ENCODE results near the gene TRAPPC2B.

TRAPPC2B gene

GRCh38 chr19:57362997-57363687 is at the start of gene TRAPPC2B, which contains the start of gene ZNF547:
Gene TRAPPC2B, plus strand, starts transcription at chr19:57363551. Its CDS starts 1,283 bp downstream, at chr19:57364834.
Gene ZNF547, plus strand, starts transcription at chr19:57363551. Its CDS starts 5,005 bp downstream, at chr19:57368556.
- DNase-seq, result peak; percentile 97

GRCh38 chr19:57314146-57314545 is 49.2 kb upstream of the TRAPPC2B start:
- DNase-seq, result no peak

GRCh38 chr19:57317503-57317902 is 45.8 kb upstream of the TRAPPC2B start:
- no peak for DNase-seq

GRCh38 chr19:57319869-57320179 is 43.5 kb upstream of the TRAPPC2B start:
- DNase-seq, result no peak

GRCh38 chr19:57320180-57321084 is 42.9 kb upstream of the TRAPPC2B start, which contains the start of gene ZNF543:
Gene ZNF543, plus strand, starts transcription at chr19:57320472. Its CDS starts 382 bp downstream, at chr19:57320854.
- peak; percentile 87 for DNase-seq

- DNase-seq, result no peak
Observed at GRCh38 chr19:57321116-57321515, 42.2 kb upstream of the TRAPPC2B start.

- no peak for DNase-seq
Observed at GRCh38 chr19:57321751-57322150, 41.6 kb upstream of the TRAPPC2B start.

GRCh38 chr19:57324992-57325391 is 38.4 kb upstream of the TRAPPC2B start:
- no peak for DNase-seq

- DNase-seq, result no peak
Observed at GRCh38 chr19:57327993-57328392, 35.4 kb upstream of the TRAPPC2B start.

GRCh38 chr19:57334191-57334590 is 29.2 kb upstream of the TRAPPC2B start:
- no peak for DNase-seq

GRCh38 chr19:57338877-57339276 is 24.5 kb upstream of the TRAPPC2B start:
- no peak for DNase-seq

- no peak for DNase-seq
Observed at GRCh38 chr19:57342582-57342981, 20.8 kb upstream of the TRAPPC2B start.

GRCh38 chr19:57348136-57348535 is 15.2 kb upstream of the TRAPPC2B start:
- no peak for DNase-seq

GRCh38 chr19:57350877-57351805 is 12.2 kb upstream of the TRAPPC2B start, which contains the start of gene ZNF304:
Gene ZNF304, plus strand, starts transcription at chr19:57351271. Its CDS starts 394 bp downstream, at chr19:57351665.
- DNase-seq, result peak; percentile 86

- DNase-seq, result no peak
Observed at GRCh38 chr19:57351867-57352266, 11.5 kb upstream of the TRAPPC2B start.

- no peak for DNase-seq
Observed at GRCh38 chr19:57355916-57356315, 7.4 kb upstream of the TRAPPC2B start.

- no peak for DNase-seq
Observed at GRCh38 chr19:57357406-57357805, 5.9 kb upstream of the TRAPPC2B start.

- no peak for DNase-seq
Observed at GRCh38 chr19:57359300-57359699, 4.1 kb upstream of the TRAPPC2B start.

GRCh38 chr19:57362419-57362818 is 932 bp upstream of the TRAPPC2B start:
- DNase-seq, result no peak

GRCh38 chr19:57363688-57364181 is 384 bp downstream of the TRAPPC2B start:
- DNase-seq, result no peak

- DNase-seq, result no peak
Observed at GRCh38 chr19:57366776-57367175, 3.4 kb downstream of the TRAPPC2B start.

GRCh38 chr19:57374179-57374578 is 10.8 kb downstream of the TRAPPC2B start:
- DNase-seq, result no peak
